GM18505 (cell line): Measurements from ENCODE around the gene HOXA4.
A peak's percentile ranks its signal among the peaks of the same experiment; 100 is the strongest.

Experiments used
- ATAC-seq: cut with Tn5 transposase; IDR thresholded peaks from one replicate; pipeline ENCODE4 v1.9.1; 2021; ENCODE audit not compliant: unreplicated experiment
- POLR2A ChIP-seq: IDR thresholded peaks from 4 replicates; pipeline ENCODE4 v1.6.1; 2011; ENCODE audit warnings: borderline replicate concordance; ENCODE audit not compliant: insufficient read depth, insufficient read length; ENCODE audit errors: extremely low read depth

HOXA4 gene

GRCh38 chr7:27130540-27131389, at the start of gene HOXA4:
TSS of gene HOXA4 (minus strand) at chr7:27130757. CDS start at chr7:27130733, 24 bp downstream.
- no peak for ATAC-seq
- peak; percentile 33 for TF ChIP-seq POLR2A

GRCh38 chr7:27179503-27180430, 49.2 kb upstream of the HOXA4 start:
- TF ChIP-seq POLR2A, result no peak
- no peak for ATAC-seq

GRCh38 chr7:27179030-27179429, 48.5 kb upstream of the HOXA4 start:
- no peak for TF ChIP-seq POLR2A
- ATAC-seq, result no peak

- no peak for TF ChIP-seq POLR2A
- no peak for ATAC-seq
These were observed 47.8 kb upstream of the HOXA4 start for GRCh38 chr7:27178366-27178765.

GRCh38 chr7:27177795-27178320, 47.3 kb upstream of the HOXA4 start:
- no peak for ATAC-seq
- no peak for TF ChIP-seq POLR2A

GRCh38 chr7:27176962-27177794, 46.6 kb upstream of the HOXA4 start:
- no peak for ATAC-seq
- no peak for TF ChIP-seq POLR2A

- TF ChIP-seq POLR2A, result no peak
- no peak for ATAC-seq
These were observed 45.9 kb upstream of the HOXA4 start for GRCh38 chr7:27176524-27176845.

- no peak for ATAC-seq
- TF ChIP-seq POLR2A, result no peak
These were observed 45.3 kb upstream of the HOXA4 start for GRCh38 chr7:27175626-27176523.

- no peak for ATAC-seq
- TF ChIP-seq POLR2A, result no peak
These were observed 44.5 kb upstream of the HOXA4 start for GRCh38 chr7:27174874-27175625.

GRCh38 chr7:27173956-27174873, 43.7 kb upstream of the HOXA4 start, which contains the start of gene HOXA10:
TSS of gene HOXA10 (minus strand) at chr7:27174320. CDS start at chr7:27174306, 14 bp downstream.
- no peak for ATAC-seq
- TF ChIP-seq POLR2A, result no peak

GRCh38 chr7:27173511-27173955, 43.0 kb upstream of the HOXA4 start:
- no peak for ATAC-seq
- no peak for TF ChIP-seq POLR2A
